GM12892 (cell line): ENCODE results near the gene NOX4.
"Not testable (repeated sequence)": the region's sequence is repeated elsewhere in the genome, so short reads cannot be mapped to it uniquely, and the experiment has no call there.

ENCODE experiments used
- POLR2A ChIP-seq: IDR thresholded peaks from 2 replicates; pipeline ENCODE4 v1.6.1; 2011; ENCODE audit warnings: low read depth, low read length, control low read depth
- POLR2AphosphoS5 ChIP-seq: IDR thresholded peaks from 2 replicates; pipeline ENCODE4 v1.6.1; 2011; ENCODE audit warnings: low read depth, low read length, control low read depth
- TAF1 ChIP-seq: IDR thresholded peaks from 2 replicates; pipeline ENCODE4 v1.6.1; 2011; ENCODE audit warnings: low read depth, mild to moderate bottlenecking, control low read depth, low read length, borderline replicate concordance

DNA sequence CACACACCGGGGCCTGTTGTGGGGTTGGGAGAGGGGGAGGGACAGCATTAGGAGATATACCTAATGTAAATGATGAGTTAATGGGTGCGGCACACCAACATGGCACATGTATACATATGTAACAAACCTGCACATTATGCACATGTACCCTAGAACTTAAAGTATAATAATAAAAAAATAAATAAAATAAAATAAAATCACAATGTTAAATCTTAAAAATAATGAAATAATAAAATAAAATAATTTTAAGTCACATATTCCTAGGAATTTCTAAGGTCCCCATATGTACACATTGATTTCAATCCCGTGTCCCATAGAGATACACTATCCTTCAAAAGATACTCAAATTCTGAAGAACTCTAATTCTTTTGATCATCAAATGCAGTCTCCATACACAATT lies 59.0 kb downstream of the NOX4 start:
- not testable (repeated sequence) for TF ChIP-seq TAF1, POLR2A, POLR2AphosphoS5
